Measurements from ENCODE around the gene MARCHF10.
"Not testable (repeated sequence)": the region's sequence is repeated elsewhere in the genome, so short reads cannot be mapped to it uniquely, and the experiment has no call there.

Gene MARCHF10, protein sequence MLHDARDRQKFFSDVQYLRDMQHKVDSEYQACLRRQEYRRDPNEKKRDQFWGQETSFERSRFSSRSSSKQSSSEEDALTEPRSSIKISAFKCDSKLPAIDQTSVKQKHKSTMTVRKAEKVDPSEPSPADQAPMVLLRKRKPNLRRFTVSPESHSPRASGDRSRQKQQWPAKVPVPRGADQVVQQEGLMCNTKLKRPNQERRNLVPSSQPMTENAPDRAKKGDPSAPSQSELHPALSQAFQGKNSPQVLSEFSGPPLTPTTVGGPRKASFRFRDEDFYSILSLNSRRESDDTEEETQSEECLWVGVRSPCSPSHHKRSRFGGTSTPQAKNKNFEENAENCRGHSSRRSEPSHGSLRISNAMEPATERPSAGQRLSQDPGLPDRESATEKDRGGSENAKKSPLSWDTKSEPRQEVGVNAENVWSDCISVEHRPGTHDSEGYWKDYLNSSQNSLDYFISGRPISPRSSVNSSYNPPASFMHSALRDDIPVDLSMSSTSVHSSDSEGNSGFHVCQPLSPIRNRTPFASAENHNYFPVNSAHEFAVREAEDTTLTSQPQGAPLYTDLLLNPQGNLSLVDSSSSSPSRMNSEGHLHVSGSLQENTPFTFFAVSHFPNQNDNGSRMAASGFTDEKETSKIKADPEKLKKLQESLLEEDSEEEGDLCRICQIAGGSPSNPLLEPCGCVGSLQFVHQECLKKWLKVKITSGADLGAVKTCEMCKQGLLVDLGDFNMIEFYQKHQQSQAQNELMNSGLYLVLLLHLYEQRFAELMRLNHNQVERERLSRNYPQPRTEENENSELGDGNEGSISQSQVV

GRCh38 chr17:62807812-62808575 is at the start of gene MARCHF10:
Gene MARCHF10 (minus strand): TSS chr17:62808314. CDS start chr17:62801735, 6,579 bp downstream.
- in situ Hi-C loops (cut with HindIII; ENCODE audit: low sequenced_read_pairs): no loop called here

GRCh38 chr17:62857526-62857925 is 49.4 kb upstream of the MARCHF10 start:
- in situ Hi-C loops (cut with HindIII; ENCODE audit: low sequenced_read_pairs): no loop called here

DNA sequence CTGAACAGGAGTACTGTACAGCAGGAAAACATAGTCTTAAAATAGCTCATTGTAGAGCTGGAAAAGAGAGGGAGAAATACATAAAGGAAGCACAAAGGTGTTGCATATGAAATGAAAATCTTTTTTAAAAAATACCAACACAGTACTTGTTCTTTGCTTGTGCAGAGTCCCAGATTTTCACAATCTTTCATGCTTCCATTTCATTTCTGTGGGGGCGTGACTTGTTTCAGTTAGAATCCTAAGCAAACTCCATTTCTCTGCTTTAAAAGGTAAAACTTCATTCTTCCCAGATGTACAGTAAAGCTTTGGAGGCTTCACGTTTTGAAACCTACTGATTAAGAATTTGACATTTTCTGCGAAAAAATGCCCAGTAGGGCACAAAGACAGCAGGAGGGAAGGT is 48.5 kb upstream of the MARCHF10 start:
- in situ Hi-C loops (cut with HindIII; ENCODE audit: low sequenced_read_pairs): no loop called here

GRCh38 chr17:62855156-62855555 is 47.0 kb upstream of the MARCHF10 start:
- in situ Hi-C loops (cut with HindIII; ENCODE audit: low sequenced_read_pairs): no loop called here

DNA sequence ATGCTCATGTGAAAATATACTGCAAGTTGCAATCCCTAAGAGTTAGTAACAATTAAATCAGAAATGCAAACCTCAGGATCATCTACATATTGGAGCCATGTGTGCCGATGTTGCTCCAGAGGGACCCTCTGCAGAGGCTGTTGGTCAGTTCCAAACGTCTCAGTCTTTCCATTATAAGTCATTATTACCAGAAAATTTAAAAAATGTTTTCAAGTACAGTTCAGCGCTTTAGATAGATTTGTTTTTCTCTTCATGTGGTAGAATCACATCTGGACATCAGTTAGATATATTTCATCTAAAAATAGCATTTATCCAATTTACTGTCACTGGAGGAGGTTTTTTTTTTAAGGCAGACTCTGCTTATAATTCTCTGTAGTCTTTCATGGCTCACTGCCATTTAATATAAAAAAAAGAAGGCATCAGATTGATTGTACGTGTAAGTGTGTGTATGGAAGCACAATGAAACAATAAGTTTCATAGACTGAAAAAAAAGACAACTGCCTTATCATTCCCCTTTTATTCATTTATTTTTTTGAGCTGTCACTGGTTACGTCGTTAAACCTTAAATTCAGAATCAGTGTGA is 46.1 kb upstream of the MARCHF10 start:
- in situ Hi-C loops (cut with HindIII; ENCODE audit: low sequenced_read_pairs): no loop called here

- in situ Hi-C loops (cut with HindIII; ENCODE audit: low sequenced_read_pairs): no loop called here
Measured at GRCh38 chr17:62852195-62852594, 44.1 kb upstream of the MARCHF10 start.

DNA sequence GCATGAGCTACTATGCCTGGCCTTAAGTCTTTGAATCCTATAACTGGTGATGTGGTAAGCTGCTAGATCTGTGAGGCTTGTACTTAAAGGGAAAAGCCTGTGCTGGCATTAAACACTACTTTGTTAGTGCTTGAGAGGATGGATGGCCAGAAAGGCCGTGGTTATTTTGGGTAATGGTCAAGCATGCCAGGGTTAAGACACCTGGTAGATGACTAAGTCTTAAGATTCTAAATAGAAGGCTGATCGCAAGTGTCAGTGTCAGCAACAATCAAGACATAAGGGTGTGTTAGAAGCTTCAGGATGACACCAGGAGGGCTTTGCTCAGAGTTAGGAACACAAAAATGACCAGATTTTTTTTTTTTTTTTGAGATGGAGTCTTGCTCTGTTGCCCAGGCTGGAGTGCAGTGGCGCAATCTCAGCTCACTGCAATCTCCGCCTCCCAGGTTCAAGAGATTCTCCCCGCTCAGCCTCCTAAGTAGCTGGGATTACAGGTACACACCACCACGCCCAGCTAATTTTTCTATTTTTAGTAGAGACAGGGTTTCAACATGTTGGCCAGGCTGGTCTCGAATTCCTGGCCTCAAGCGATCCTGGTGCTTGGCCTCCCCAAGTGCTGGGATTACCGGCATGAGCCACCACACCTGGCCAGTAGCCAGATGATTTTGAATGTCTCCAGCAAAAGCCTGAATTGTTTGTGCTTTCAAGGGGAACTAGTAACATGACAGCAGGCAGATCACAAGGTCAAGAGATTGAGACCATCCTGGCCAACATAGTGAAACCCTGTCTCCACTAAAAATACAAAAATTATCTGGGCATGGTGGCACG is 41.7 kb upstream of the MARCHF10 start:
- in situ Hi-C loops (cut with HindIII; ENCODE audit: low sequenced_read_pairs): not testable (repeated sequence)

DNA sequence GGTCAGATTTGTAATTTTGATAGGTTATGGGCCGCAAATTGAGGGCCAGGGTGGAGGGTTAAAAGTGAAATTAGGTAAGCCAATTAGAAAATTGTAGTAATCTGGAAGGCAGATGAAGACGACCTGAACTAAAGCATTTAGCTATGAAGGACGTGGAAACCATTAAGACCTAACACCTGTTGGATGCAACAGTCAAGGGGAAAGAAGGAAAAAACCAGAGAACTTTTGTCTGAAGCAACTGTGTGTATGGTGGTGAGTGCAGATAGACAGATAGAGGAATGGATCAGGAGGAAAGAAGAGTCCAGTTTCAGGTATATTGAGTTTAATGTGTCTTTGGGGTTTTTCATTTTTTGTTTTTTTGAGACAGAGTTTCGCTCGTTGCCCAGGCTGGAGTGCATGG is 40.2 kb upstream of the MARCHF10 start:
- in situ Hi-C loops (cut with HindIII; ENCODE audit: low sequenced_read_pairs): no loop called here

- in situ Hi-C loops (cut with HindIII; ENCODE audit: low sequenced_read_pairs): no loop called here
Measured at GRCh38 chr17:62847426-62847825, 39.3 kb upstream of the MARCHF10 start.

- in situ Hi-C loops (cut with HindIII; ENCODE audit: low sequenced_read_pairs): no loop called here
Measured at GRCh38 chr17:62840871-62841270, 32.8 kb upstream of the MARCHF10 start.

DNA sequence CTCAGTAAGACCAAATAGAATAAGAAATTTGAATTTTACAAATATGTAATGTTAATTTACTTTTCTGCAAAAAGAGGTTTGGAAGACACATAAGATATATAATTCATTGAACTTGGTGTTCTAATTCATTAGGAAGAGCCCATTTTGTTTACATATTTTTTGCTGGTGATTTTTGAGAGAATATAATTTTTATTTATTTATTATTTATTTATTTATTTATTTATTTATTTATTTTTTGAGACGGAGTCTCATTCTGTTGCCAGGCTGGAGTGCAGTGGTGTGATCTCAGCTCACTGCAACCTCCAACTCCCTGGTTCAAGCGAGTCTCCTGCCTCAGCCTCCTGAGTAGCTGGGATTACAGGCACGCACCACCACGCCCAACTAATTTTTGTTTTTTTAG is 25.7 kb upstream of the MARCHF10 start:
- in situ Hi-C loops (cut with HindIII; ENCODE audit: low sequenced_read_pairs): not testable (repeated sequence)

DNA sequence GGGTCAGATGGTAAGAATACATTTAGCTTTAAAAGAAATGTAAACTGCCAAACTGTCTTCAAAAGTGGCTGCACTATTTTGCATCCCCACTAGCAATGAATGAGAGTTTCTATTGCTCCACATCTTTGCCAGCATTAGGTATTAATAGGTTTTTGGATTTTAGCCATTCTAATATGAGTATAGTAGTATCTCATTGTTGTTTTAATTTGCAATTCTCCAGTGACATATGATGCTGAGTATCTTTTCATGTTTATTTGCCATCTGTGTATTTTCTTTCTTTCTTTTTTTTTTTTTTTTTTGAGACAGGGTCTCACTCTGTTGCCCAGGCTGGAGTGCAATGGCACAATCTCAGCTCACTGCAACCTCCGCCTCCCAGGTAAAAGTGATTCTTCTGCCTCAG is 24.3 kb upstream of the MARCHF10 start:
- in situ Hi-C loops (cut with HindIII; ENCODE audit: low sequenced_read_pairs): no loop called here

DNA sequence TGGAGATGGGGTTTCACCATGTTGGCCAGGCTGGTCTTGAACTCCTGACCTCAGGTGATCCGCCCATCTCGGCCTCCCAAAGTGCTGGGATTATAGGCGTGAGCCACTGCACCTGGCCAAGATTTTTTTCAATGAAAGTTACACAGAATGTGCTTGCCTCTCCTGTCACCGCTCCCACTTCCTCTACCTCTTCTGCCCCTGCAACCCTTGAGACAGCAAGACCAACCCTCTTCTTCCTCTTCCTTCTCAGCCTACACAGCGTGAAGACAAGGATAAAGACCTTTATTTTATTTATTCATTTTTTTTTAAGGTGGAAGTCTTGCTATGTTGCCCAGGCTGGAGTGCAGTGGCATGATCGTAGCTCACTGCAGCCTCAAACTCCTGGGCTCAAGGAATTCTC is 23.0 kb upstream of the MARCHF10 start:
- in situ Hi-C loops (cut with HindIII; ENCODE audit: low sequenced_read_pairs): not testable (repeated sequence)

GRCh38 chr17:62827746-62828485 is 19.8 kb upstream of the MARCHF10 start:
- in situ Hi-C loops (cut with HindIII; ENCODE audit: low sequenced_read_pairs): no loop called here

DNA sequence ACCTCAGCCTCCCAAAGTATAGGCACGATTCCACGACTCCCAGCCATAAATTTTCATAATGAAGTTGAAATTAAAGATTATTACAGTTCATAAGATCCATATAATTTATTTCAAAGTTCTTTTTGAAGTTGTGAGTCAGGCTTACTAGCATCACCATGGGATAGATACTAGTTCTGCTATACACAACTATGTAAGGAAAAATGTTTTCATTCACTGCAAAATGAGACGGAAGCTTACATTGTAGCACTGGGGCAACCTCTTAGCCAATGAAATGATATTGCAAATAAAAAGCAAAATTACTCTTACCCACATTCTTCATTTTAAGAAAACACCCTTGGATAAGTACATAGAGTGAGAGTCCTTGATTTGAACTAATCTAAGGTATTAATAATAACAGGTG is 18.8 kb upstream of the MARCHF10 start:
- in situ Hi-C loops (cut with HindIII; ENCODE audit: low sequenced_read_pairs): no loop called here

GRCh38 chr17:62825182-62825581 is 17.1 kb upstream of the MARCHF10 start:
- in situ Hi-C loops (cut with HindIII; ENCODE audit: low sequenced_read_pairs): no loop called here

- in situ Hi-C loops (cut with HindIII; ENCODE audit: low sequenced_read_pairs): no loop called here
Measured at GRCh38 chr17:62824290-62825131, 16.4 kb upstream of the MARCHF10 start.

DNA sequence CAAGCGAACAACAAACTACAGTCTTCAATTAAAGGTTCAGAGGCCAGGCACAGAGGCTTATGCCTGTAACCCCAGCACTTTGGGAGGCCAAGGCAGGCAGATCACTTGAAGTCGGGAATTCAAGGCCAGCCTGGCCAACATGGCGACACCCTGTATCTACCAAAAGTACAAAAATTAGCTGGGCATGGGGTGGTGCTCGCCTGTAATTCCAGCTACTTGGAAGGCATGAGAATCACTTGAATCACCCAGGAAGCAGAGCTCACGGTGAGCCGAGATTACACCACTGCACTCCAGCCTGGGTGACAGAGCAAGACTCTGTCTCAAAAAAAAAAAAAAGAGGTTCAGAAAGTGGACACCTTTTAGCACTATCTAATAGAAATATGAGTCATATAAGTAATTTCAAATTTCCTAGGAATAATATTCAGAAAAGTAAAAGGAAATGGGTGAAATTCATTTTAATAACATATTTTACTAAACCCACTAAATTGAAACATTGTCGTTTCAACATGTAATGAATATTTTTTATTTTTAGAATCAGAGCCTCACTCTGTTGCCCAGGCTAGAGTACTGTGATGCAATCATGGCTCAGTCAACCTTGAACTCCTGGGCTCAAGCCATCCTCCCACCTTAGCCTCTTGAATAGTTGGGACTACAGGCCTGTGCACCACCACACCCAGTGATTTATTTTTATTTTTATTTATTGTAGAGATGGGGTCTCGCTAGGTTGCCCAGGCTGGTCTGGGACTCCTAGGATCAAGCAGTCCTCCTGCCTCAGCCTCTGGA is 15.2 kb upstream of the MARCHF10 start:
- in situ Hi-C loops (cut with HindIII; ENCODE audit: low sequenced_read_pairs): no loop called here

Data from DLD1 (cell line).